ENCODE results near the gene MST1R.
"Not testable (repeated sequence)": the region's sequence is repeated elsewhere in the genome, so short reads cannot be mapped to it uniquely, and the experiment has no call there.

Gene MST1R

GRCh38 chr3:49927798-49928197 lies 24.1 kb upstream of the MST1R start:
- TF ChIP-seq CTCF (IDR thresholded peaks at IDR 0.05; ENCODE audit: insufficient read depth, low read length, poor library complexity, severe bottlenecking) = no peak
- DNase-seq (ENCODE audit: extremely low read depth, insufficient read length) = no peak
- Histone ChIP-seq H3K4me3 (replicated peaks; ENCODE audit: low read depth, low read length) (no peak overlapping the region), H3K36me3 (ENCODE audit: control insufficient read depth, insufficient read depth, low read length) (no peaks in the 10 kb centered on the region), H3K27me3 (replicated peaks; ENCODE audit: control insufficient read depth, insufficient read depth, low read length) (no peaks in the 10 kb centered on the region)

GRCh38 chr3:49926117-49926728 lies 22.6 kb upstream of the MST1R start:
- DNase-seq (ENCODE audit: extremely low read depth, insufficient read length) = no peak
- TF ChIP-seq CTCF (IDR thresholded peaks at IDR 0.05; ENCODE audit: insufficient read depth, low read length, poor library complexity, severe bottlenecking) = no peak
- no peaks in the 10 kb centered on the region for H3K36me3 ChIP-seq (ENCODE audit: control insufficient read depth, insufficient read depth, low read length)
- no peak overlapping the region for H3K4me3 ChIP-seq (replicated peaks; ENCODE audit: low read depth, low read length)
- H3K27me3 ChIP-seq (replicated peaks; ENCODE audit: control insufficient read depth, insufficient read depth, low read length) = no peaks in the 10 kb centered on the region

GRCh38 chr3:49925485-49925884 lies 21.8 kb upstream of the MST1R start:
- DNase-seq (ENCODE audit: extremely low read depth, insufficient read length) = no peak
- no peak for TF ChIP-seq CTCF (IDR thresholded peaks at IDR 0.05; ENCODE audit: insufficient read depth, low read length, poor library complexity, severe bottlenecking)
- Histone ChIP-seq H3K4me3 (replicated peaks; ENCODE audit: low read depth, low read length) (no peak overlapping the region), H3K36me3 (ENCODE audit: control insufficient read depth, insufficient read depth, low read length) (no peaks in the 10 kb centered on the region), H3K27me3 (replicated peaks; ENCODE audit: control insufficient read depth, insufficient read depth, low read length) (no peaks in the 10 kb centered on the region)

- H3K27me3 ChIP-seq (replicated peaks; ENCODE audit: control insufficient read depth, insufficient read depth, low read length) = no peaks in the 10 kb centered on the region
- no peak for DNase-seq (ENCODE audit: extremely low read depth, insufficient read length)
These were observed 21.0 kb upstream of the MST1R start for GRCh38 chr3:49924683-49925082.

GRCh38 chr3:49917806-49918590 lies 14.3 kb upstream of the MST1R start:
- H3K27me3 ChIP-seq (replicated peaks; ENCODE audit: control insufficient read depth, insufficient read depth, low read length); DNase-seq (ENCODE audit: extremely low read depth, insufficient read length); H3K4me3 ChIP-seq (replicated peaks; ENCODE audit: low read depth, low read length); H3K36me3 ChIP-seq (ENCODE audit: control insufficient read depth, insufficient read depth, low read length): not testable (repeated sequence)

More at GRCh38 chr3:49924683-49925082, 21.0 kb upstream of the MST1R start:
- no peak overlapping the region for H3K4me3 ChIP-seq (replicated peaks; ENCODE audit: low read depth, low read length)
- no peak for TF ChIP-seq CTCF (IDR thresholded peaks at IDR 0.05; ENCODE audit: insufficient read depth, low read length, poor library complexity, severe bottlenecking)
- no peaks in the 10 kb centered on the region for H3K36me3 ChIP-seq (ENCODE audit: control insufficient read depth, insufficient read depth, low read length)

GRCh38 chr3:49916686-49917085 lies 13.0 kb upstream of the MST1R start:
- Histone ChIP-seq H3K36me3 (ENCODE audit: control insufficient read depth, insufficient read depth, low read length) (peaks cover 4% of the 10 kb centered on the region), H3K4me3 (replicated peaks; ENCODE audit: low read depth, low read length) (no peak overlapping the region), H3K27me3 (replicated peaks; ENCODE audit: control insufficient read depth, insufficient read depth, low read length) (no peaks in the 10 kb centered on the region)
- no peak for DNase-seq (ENCODE audit: extremely low read depth, insufficient read length)
- no peak for TF ChIP-seq CTCF (IDR thresholded peaks at IDR 0.05; ENCODE audit: insufficient read depth, low read length, poor library complexity, severe bottlenecking)
